ENCODE results near the gene GLOD4.
A peak's percentile ranks its signal among the peaks of the same experiment; 100 is the strongest.
"Not testable (repeated sequence)": the region's sequence is repeated elsewhere in the genome, so short reads cannot be mapped to it uniquely, and the experiment has no call there.

Gene GLOD4

GRCh38 chr17:749359-749758, 32.7 kb downstream of the GLOD4 start:
- DNase-seq; H3K27ac Mint-ChIP-seq; H3K27me3 Mint-ChIP-seq; ATAC-seq (replicated peaks); H3K9me3 Mint-ChIP-seq: not testable (repeated sequence)
- peak overlapping the region; percentile 23 to 44 for H3K4me3 Mint-ChIP-seq
- peaks cover 30 to 56% of the 10 kb centered on the region in 2 donors for H3K36me3 Mint-ChIP-seq
- peaks cover 34 to 45% of the 10 kb centered on the region in 2 donors for H3K4me1 Mint-ChIP-seq

GRCh38 chr17:748604-749003, 33.5 kb downstream of the GLOD4 start:
- DNase-seq; H3K27me3 Mint-ChIP-seq; H3K9me3 Mint-ChIP-seq; ATAC-seq (replicated peaks); H3K4me3 Mint-ChIP-seq: not testable (repeated sequence)
- H3K27ac Mint-ChIP-seq: peak overlapping the region; percentile 37
- H3K36me3 Mint-ChIP-seq: peaks cover 35 to 63% of the 10 kb centered on the region in 2 donors
- H3K4me1 Mint-ChIP-seq: peaks cover 34 to 45% of the 10 kb centered on the region in 2 donors

- peaks cover 36 to 43% of the 10 kb centered on the region in 2 donors for H3K4me1 Mint-ChIP-seq
- DNase-seq (no peak), ATAC-seq (replicated peaks) (no peak)
- peak overlapping the region; percentile 14 for H3K27ac Mint-ChIP-seq
- peaks cover 49 to 74% of the 10 kb centered on the region in 2 donors for H3K36me3 Mint-ChIP-seq
- no peaks in the 10 kb centered on the region for H3K27me3 Mint-ChIP-seq
- no peak overlapping the region for H3K4me3 Mint-ChIP-seq
- H3K9me3 Mint-ChIP-seq: peaks cover 0 to 3% of the 10 kb centered on the region in 2 donors
Observed at GRCh38 chr17:746783-747629, 35.1 kb downstream of the GLOD4 start.

GRCh38 chr17:746181-746580, 35.9 kb downstream of the GLOD4 start:
- Mint-ChIP-seq H3K27ac (no peak overlapping the region), H3K9me3 (peaks cover 0 to 3% of the 10 kb centered on the region in 2 donors), H3K36me3 (peaks cover 56 to 77% of the 10 kb centered on the region in 2 donors), H3K27me3 (no peaks in the 10 kb centered on the region), H3K4me1 (peaks cover 38 to 46% of the 10 kb centered on the region in 2 donors), H3K4me3 (no peak overlapping the region)
- DNase-seq (no peak), ATAC-seq (replicated peaks) (no peak)

GRCh38 chr17:745406-745805, 36.7 kb downstream of the GLOD4 start:
- no peak overlapping the region for H3K27ac Mint-ChIP-seq
- DNase-seq: no peak
- peaks cover 59 to 79% of the 10 kb centered on the region in 2 donors for H3K36me3 Mint-ChIP-seq
- H3K4me1 Mint-ChIP-seq: peaks cover 36 to 46% of the 10 kb centered on the region in 2 donors
- no peak overlapping the region for H3K4me3 Mint-ChIP-seq
- peaks cover 0 to 3% of the 10 kb centered on the region in 2 donors for H3K9me3 Mint-ChIP-seq
- H3K27me3 Mint-ChIP-seq: no peaks in the 10 kb centered on the region
- ATAC-seq (replicated peaks): no peak

GRCh38 chr17:744937-745336, 37.1 kb downstream of the GLOD4 start:
- H3K4me1 Mint-ChIP-seq: peaks cover 35 to 46% of the 10 kb centered on the region in 2 donors
- no peak overlapping the region for H3K27ac Mint-ChIP-seq
- H3K27me3 Mint-ChIP-seq: no peaks in the 10 kb centered on the region
- no peak for ATAC-seq (replicated peaks)
- peaks cover 61 to 79% of the 10 kb centered on the region in 2 donors for H3K36me3 Mint-ChIP-seq
- DNase-seq: no peak
- H3K4me3 Mint-ChIP-seq: no peak overlapping the region
- peaks cover 0 to 3% of the 10 kb centered on the region in 2 donors for H3K9me3 Mint-ChIP-seq

- H3K4me1 Mint-ChIP-seq: peaks cover 27 to 37% of the 10 kb centered on the region in 2 donors
- peak overlapping the region; percentile 70 for H3K27ac Mint-ChIP-seq
- no peaks in the 10 kb centered on the region for H3K27me3 Mint-ChIP-seq
- DNase-seq (no peak), ATAC-seq (replicated peaks) (no peak)
- peaks cover 60 to 73% of the 10 kb centered on the region in 2 donors for H3K36me3 Mint-ChIP-seq
- no peaks in the 10 kb centered on the region for H3K9me3 Mint-ChIP-seq
- H3K4me3 Mint-ChIP-seq: no peak overlapping the region
Observed at GRCh38 chr17:743139-743538, 38.9 kb downstream of the GLOD4 start.

- Mint-ChIP-seq H3K4me1 (peaks cover 27 to 33% of the 10 kb centered on the region in 2 donors), H3K27me3 (no peaks in the 10 kb centered on the region), H3K27ac (no peak overlapping the region), H3K4me3 (no peak overlapping the region), H3K9me3 (no peaks in the 10 kb centered on the region), H3K36me3 (peaks cover 53 to 66% of the 10 kb centered on the region in 2 donors)
- no peak for DNase-seq
- no peak for ATAC-seq (replicated peaks)
Observed at GRCh38 chr17:742147-742793, 39.8 kb downstream of the GLOD4 start.

GRCh38 chr17:740240-741017, 41.7 kb downstream of the GLOD4 start:
- H3K27me3 Mint-ChIP-seq: no peaks in the 10 kb centered on the region
- peak; percentile 97 for ATAC-seq (replicated peaks)
- DNase-seq: peak; percentile 88
- peak overlapping the region; percentile 63 to 82 for H3K4me3 Mint-ChIP-seq
- peaks cover 25 to 33% of the 10 kb centered on the region in 2 donors for H3K4me1 Mint-ChIP-seq
- peaks cover 45 to 59% of the 10 kb centered on the region in 2 donors for H3K36me3 Mint-ChIP-seq
- no peaks in the 10 kb centered on the region for H3K9me3 Mint-ChIP-seq
- peak overlapping the region; percentile 96 for H3K27ac Mint-ChIP-seq

- DNase-seq: no peak
- Mint-ChIP-seq H3K36me3 (peaks cover 30 to 42% of the 10 kb centered on the region in 2 donors), H3K27me3 (peaks cover 0 to 9% of the 10 kb centered on the region in 2 donors), H3K27ac (no peak overlapping the region), H3K4me3 (no peak overlapping the region), H3K9me3 (no peaks in the 10 kb centered on the region), H3K4me1 (peaks cover 30 to 49% of the 10 kb centered on the region in 2 donors)
- no peak for ATAC-seq (replicated peaks)
Observed at GRCh38 chr17:737561-738113, 44.4 kb downstream of the GLOD4 start.

GRCh38 chr17:733743-734142, 48.3 kb downstream of the GLOD4 start:
- ATAC-seq (replicated peaks) (no peak), DNase-seq (no peak)
- Mint-ChIP-seq H3K4me1 (peaks cover 13 to 25% of the 10 kb centered on the region in 2 donors), H3K27me3 (peaks cover 0 to 26% of the 10 kb centered on the region in 2 donors), H3K27ac (no peak overlapping the region), H3K36me3 (peaks cover 12 to 20% of the 10 kb centered on the region in 2 donors), H3K4me3 (peak overlapping the region; percentile 90 to 94), H3K9me3 (no peaks in the 10 kb centered on the region)

GRCh38 chr17:732902-733720, 49.0 kb downstream of the GLOD4 start:
- Mint-ChIP-seq H3K36me3 (peaks cover 6 to 13% of the 10 kb centered on the region in 2 donors), H3K27me3 (peaks cover 0 to 27% of the 10 kb centered on the region in 2 donors), H3K4me1 (peaks cover 10 to 25% of the 10 kb centered on the region in 2 donors), H3K9me3 (no peaks in the 10 kb centered on the region), H3K4me3 (peak overlapping the region; percentile 90 to 94), H3K27ac (peak overlapping the region; percentile 96)
- DNase-seq (no peak), ATAC-seq (replicated peaks) (peak; percentile 61 to 64)
